HG03442 (cell line): ENCODE results near the gene ZNF516.

Experiments used
- ATAC-seq: cut with Tn5 transposase; IDR thresholded peaks from one replicate; pipeline ENCODE4 v1.9.1; 2021; ENCODE audit warnings: mild to moderate bottlenecking, moderate library complexity; ENCODE audit not compliant: unreplicated experiment

Gene ZNF516

GRCh38 chr18:76442413-76443171 is 52.5 kb downstream of the ZNF516 start:
- no peak for ATAC-seq

GRCh38 chr18:76441668-76442412 is 53.2 kb downstream of the ZNF516 start:
- no peak for ATAC-seq

- ATAC-seq, result no peak
These were observed 53.9 kb downstream of the ZNF516 start for GRCh38 chr18:76441002-76441667.

- no peak for ATAC-seq
These were observed 57.1 kb downstream of the ZNF516 start for GRCh38 chr18:76437910-76438309.

GRCh38 chr18:76437011-76437410 is 58.0 kb downstream of the ZNF516 start:
- ATAC-seq, result no peak

GRCh38 chr18:76436342-76436741 is 58.7 kb downstream of the ZNF516 start:
- ATAC-seq, result no peak

- no peak for ATAC-seq
These were observed 59.6 kb downstream of the ZNF516 start for GRCh38 chr18:76435316-76435989.

- no peak for ATAC-seq
These were observed 60.6 kb downstream of the ZNF516 start for GRCh38 chr18:76434452-76434851.

GRCh38 chr18:76433788-76434187 is 61.3 kb downstream of the ZNF516 start:
- ATAC-seq, result no peak

- ATAC-seq, result no peak
These were observed 61.9 kb downstream of the ZNF516 start for GRCh38 chr18:76432970-76433767.

- ATAC-seq, result no peak
These were observed 62.7 kb downstream of the ZNF516 start for GRCh38 chr18:76432274-76432755.

GRCh38 chr18:76431437-76432273 is 63.4 kb downstream of the ZNF516 start:
- ATAC-seq, result no peak

- ATAC-seq, result no peak
These were observed 64.4 kb downstream of the ZNF516 start for GRCh38 chr18:76430636-76431035.

GRCh38 chr18:76429262-76430126 is 65.5 kb downstream of the ZNF516 start:
- ATAC-seq, result no peak

- ATAC-seq, result no peak
These were observed 66.4 kb downstream of the ZNF516 start for GRCh38 chr18:76428396-76429261.

GRCh38 chr18:76426737-76427305 is 68.2 kb downstream of the ZNF516 start:
- no peak for ATAC-seq
